ENCODE measurements around the gene CLIC3.

GRCh38 chr9:136949817-136950655, 46.3 kb downstream of the CLIC3 start:
- TF ChIP-seq CTCF (IDR thresholded peaks at IDR 0.05) (peak; percentile 15 to 72 (median 24)), POLR2A (IDR thresholded peaks at IDR 0.05) (peak; percentile 80)
